GM21786 (cell line): ENCODE data around the gene INTS1.
"Not testable (repeated sequence)": the region's sequence is repeated elsewhere in the genome, so short reads cannot be mapped to it uniquely, and the experiment has no call there.

Experiments
- ATAC-seq: cut with Tn5 transposase; IDR thresholded peaks from one replicate; pipeline ENCODE4 v1.9.1; 2021; ENCODE audit not compliant: unreplicated experiment

Gene INTS1

DNA sequence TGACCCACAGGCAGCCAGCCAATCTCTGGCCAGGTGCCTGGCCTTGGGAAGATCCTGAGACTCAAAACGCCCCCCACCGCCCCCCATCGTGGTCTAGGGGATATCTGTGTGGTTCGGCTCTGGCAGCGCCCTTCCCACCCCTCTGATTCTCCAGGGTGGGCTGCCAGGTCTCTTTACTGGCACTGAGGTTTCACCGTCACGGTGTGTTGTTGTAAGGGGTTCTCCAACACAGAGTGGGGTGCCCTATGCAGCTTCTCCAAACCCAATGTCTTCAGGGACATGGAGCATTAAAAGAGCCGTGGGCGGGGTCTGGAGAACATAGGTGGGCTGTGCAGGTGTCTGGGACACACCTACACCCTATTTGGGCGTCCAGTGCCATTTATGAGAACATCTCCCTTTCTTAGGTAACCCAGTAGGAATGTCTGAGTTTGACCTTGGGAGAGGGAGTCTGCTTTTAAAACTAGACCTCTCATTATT is 27.8 kb upstream of the INTS1 start:
- ATAC-seq = no peak

GRCh38 chr7:1531263-1531978 is 27.2 kb upstream of the INTS1 start:
- ATAC-seq = no peak

GRCh38 chr7:1530946-1531262 is 26.7 kb upstream of the INTS1 start:
- no peak for ATAC-seq

- ATAC-seq = no peak
Measured at GRCh38 chr7:1529383-1530116, 25.4 kb upstream of the INTS1 start.

GRCh38 chr7:1526271-1526754 is 22.1 kb upstream of the INTS1 start:
- no peak for ATAC-seq

DNA sequence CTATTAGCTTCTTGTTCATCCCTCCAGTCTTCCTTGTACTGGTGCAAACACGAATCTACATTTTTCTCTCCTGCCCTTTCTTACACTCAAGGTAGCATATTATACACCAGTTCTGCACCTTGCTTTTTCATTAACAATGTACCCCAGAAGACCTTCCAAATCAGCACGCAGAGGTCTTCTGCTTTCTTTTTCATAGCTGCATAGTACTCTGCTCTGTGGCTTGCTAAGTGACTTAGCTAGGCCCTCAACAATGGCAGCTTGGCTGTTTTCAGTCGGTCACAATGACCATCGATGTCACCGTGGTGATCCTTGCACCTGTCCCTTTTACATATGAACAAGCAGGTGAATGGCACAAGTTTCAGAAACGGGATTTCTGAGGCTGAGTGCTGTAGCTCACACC is 21.2 kb upstream of the INTS1 start:
- no peak for ATAC-seq

DNA sequence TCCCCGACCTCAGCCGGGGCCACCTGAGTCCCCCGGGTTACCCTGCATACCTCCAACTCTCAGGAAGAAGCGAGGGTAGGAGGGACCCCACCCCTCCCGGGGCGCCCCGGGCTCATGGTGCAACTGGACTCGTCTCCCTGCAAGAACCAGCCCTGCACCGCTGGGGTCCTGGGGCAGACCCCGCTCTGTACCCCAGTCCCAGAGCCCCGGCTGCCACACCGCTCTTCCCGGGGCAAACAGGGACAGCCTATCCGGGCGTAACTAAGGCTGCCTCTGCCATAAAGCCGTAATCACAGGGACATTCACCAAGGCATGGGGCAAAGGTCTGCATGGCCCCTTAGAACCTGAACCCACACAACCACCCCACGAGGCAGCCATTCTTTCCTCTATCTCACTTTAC is 19.7 kb upstream of the INTS1 start:
- no peak for ATAC-seq

DNA sequence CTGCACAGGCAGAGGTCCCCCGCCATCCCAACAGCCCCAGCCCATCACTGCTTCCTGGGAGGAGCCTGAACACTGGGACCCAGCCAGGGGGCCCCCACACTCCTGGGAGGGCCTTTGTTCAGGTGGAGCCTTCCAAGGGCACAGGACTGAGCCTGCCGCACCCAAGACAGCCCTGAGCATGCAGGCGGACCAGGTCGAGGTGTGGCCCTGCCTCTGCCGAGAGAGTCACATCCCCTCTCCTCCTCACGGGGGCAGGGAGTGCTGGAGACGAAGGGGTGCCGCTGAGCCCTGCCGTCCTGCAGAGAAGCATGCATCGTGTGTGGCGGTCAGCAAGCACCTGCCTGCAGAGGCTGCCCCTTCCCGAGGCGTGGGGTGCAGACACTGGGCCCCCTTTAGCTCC is 19.0 kb upstream of the INTS1 start:
- ATAC-seq = no peak

- no peak for ATAC-seq
Measured at GRCh38 chr7:1521456-1521855, 17.3 kb upstream of the INTS1 start.

- ATAC-seq = no peak
Measured at GRCh38 chr7:1520539-1521234, 16.5 kb upstream of the INTS1 start.

DNA sequence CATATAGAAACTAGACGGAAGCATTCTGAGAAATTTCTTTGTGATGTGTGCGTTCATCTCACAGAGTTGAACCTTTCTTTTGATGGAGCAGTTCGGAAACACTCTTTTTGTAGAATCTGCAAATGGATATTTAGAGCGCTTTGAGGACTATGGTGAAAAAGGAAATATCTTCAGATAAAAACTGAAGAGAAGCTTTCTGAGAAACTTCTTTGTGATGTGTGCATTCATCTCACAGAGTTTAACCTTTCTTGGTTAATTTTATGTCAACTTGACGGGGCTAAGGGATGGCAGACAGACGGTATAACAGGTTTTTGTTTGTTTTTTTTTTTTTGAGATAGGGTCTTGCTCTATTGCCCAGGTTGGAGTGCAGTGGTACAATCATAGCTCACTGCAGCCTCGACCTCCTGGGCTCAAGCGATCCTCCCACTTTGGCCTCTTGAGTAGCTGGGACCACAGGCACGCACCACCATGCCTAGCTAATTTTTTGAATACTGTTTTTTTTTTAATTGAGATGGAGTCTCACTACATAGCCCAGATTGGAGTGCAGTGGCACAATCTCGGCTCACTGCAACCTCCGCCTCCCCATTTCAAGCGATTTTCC is 15.2 kb upstream of the INTS1 start:
- not testable (repeated sequence) for ATAC-seq

DNA sequence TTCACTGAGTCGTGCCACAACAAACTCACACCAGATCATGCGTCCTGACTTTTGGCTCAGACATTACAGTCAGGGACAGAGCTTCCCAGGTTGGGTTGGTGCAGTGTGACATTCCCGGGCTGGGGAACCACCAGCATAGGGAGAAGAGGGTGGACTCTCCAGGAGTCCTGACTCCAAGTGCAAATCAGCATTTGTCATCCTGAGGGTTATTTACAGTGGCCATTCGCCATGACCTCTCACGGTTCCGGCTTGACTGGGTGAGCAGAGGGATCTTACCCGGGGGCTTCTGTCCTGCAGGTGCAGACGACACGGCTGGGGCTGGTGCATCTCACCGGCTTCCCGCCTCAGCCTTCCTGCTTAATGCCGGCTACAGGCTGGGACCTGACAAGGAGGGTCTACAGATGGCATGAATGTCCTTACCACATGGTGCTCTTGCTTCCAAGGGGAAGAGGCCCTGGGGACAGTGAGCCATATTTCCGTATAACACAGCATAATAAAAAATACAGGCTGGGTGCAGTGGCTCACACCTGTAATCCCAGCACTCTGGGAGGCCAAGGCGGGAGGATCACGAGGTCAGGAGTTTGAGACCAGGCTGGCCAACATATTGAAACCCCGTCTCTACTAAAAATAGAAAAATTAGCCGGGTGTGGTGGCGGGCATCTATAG is 12.5 kb upstream of the INTS1 start:
- no peak for ATAC-seq

DNA sequence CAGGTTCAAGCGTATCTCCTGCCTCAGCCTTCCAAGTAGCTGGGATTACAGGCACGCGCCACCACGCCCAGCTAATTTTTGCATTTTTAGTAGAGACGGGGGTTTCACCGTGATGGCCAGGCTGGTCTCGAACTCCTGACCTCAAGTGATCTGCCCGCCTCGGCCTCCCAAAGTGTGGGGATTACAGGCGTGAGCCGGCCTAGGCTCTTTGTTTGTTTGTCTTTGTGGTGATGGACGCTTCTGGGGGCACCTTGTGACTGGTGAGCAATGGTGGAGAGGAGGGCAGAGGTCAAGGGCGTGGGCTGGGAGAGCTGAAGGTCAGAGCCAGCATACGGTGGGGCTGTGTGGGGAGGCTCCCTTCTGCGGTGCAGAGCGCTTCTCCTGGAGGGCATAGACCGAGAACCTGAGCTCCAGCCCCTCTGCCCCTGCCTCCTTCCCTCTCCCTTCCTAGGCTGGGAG is 11.3 kb upstream of the INTS1 start:
- ATAC-seq = not testable (repeated sequence)

DNA sequence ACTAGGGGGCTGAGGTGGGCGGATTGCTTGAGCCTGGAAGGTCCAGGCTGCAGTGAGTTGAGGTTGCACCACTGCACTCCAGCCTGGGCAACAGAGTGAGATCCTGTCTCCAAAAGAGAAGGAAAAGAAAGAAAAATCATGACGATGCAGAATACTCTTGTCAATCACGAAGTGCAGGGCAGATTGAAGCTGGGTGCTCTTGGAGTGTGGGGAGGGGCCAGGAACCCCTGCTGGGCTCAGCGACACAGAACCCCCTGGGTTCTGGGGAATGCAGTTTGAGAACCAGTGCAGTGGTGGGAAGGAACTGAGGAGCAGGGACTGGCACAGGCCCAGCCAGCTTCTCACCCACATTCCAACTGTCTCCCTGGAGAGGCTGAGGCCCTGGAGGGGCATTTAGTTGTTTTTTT is 10.8 kb upstream of the INTS1 start:
- ATAC-seq = no peak

DNA sequence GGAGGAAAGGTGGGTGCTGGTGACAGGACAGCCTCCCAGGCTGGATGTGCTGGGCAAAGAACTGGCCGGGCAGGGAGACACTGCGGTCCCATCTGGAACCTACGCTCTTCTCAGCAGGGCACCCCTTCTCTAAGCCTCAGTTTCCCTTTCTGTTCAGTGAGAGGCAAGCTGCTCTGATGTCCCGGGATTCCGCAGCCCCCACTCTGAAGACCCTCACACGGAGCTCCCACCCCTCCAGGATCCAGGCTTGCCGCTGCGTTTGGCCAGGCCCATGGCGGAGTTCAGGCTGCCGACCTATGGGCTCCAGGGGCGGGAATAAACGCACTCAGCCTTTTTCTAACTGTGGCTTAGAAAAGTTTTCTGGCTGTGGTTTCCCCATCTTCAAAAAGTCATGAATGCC is 10.2 kb upstream of the INTS1 start:
- no peak for ATAC-seq

DNA sequence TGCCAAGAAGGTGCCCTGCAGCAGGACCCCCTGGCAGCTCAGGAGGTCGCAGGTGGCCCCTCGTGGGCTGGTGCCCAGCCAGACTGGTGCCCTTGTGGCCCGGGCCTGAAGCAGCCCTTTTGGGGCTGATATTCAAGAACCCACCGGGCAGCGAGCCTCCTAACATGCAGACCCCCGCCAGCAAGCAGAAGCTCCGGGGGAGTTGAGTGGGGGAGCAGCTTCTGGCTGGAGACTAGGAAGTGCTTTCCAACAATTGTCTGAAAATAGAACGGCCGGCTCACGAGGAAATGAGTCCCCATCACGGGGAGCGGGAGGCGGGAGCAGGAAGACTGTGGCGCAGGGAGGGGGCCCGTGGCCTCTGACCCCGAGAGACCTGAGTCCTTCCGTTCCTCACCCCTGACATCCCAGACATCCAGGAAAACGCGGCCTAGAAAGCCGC is 9.5 kb upstream of the INTS1 start:
- ATAC-seq = no peak

GRCh38 chr7:1512781-1513656 is 8.8 kb upstream of the INTS1 start:
- no peak for ATAC-seq

DNA sequence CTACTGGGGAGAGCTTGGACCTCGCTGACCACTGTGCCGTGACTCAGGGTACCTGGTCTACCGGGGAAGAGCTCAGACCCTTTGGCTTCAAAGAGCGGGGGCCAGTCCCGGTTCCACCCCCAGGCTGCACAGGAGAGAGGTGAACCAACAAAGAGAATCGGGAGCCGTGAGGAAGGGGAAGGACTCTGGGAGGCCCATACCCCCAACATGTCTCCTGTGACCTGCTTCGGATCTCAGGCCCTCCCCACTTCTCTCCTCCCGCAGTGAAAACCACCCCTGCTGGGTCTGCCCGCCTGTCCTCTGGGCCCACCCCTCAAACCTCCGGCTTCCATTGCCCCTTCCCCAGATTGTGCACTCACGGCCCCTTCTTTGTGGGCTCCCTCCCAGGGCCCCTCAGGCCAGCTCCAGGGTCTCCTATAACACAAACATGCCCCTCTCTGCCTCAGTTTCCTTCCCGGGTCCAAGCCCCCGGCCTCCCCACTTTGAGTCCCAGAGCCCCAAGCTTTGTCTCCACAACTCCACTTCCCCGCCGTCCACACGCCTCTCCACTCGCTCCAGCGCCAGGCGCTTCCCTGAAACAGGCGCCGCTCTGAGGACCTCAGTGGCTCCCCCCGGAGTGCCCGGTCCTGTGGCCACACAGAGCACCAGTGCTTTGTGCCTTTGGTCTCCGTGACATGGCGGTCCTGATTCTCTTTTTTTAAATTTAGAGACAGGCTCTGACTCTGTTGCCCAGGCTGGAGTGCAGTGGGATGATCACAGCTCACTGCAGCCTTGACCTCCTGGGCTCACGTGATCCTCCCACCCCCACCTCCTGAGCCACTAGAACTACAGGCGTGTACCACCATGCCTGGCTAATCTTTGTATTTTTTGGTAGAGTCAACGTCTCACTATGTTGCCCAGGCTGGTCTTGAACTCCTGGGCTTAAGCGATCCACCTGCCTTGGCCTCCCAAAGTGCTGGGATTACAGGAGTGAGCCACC is 7.5 kb upstream of the INTS1 start:
- no peak for ATAC-seq

- no peak for ATAC-seq
Measured at GRCh38 chr7:1510780-1511154, 6.6 kb upstream of the INTS1 start.
